T1000 (cell line): Measurements from ENCODE around the gene NPM1.
"Not testable (repeated sequence)": the region's sequence is repeated elsewhere in the genome, so short reads cannot be mapped to it uniquely, and the experiment has no call there.

ENCODE experiments used
- DNase-seq: peaks from one replicate; lab custom pipeline; 2025; ENCODE audit warnings: mixed read lengths; lab: John Stamatoyannopoulos, UW

NPM1 gene

GRCh38 chr5:171413153-171413910 is 25.7 kb downstream of the NPM1 start:
- no peak for DNase-seq

DNA sequence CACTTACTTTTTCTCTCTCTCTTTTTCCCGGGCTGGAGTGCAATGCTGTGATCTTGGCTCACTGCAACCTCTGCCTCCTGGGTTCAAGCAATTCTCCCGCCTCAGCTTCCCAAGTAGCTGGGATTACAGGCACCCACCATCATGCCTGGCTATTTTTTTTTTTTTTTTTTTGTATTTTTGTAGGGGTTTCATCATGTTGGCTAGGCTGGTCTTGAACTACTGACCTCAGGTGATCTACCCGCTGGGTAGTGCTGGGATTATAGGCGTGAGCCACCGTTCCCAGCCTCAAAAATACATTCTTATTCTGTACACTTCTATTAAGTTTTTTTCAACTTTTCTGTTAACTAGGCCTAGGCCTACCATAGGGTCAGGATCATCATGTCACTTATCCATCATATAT is 26.3 kb downstream of the NPM1 start:
- DNase-seq = not testable (repeated sequence)

DNA sequence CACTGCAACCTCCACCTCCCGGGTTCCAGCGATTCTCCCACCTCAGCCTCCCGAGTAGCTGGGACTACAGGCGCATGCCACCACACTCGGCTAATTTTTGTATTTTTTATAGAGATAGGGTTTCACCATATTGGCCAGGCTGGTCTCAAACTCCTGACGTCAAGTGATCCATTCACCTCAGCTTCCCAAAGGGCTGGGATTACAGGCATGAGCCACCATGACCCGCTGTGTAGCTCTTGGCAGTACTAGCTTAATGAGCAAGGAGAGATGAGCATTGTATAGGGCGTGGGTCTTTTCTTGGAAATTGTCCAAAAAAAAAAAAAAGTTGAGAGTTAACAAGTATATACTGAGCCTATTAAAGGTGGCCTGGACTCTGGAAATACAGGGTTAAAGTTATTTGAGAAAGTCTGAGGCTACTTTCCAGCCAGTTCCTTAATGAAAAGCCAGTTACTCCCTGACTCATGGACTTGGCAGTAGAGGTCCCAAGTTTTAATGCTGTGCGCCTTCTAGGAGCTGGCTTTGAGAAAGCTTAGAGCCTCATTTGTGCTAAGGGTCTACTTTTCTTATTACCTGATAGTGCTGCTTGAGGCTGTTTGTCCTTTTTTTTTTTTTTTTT is 27.6 kb downstream of the NPM1 start:
- no peak for DNase-seq

- DNase-seq = no peak
Measured at GRCh38 chr5:171416160-171417049, 28.8 kb downstream of the NPM1 start.

DNA sequence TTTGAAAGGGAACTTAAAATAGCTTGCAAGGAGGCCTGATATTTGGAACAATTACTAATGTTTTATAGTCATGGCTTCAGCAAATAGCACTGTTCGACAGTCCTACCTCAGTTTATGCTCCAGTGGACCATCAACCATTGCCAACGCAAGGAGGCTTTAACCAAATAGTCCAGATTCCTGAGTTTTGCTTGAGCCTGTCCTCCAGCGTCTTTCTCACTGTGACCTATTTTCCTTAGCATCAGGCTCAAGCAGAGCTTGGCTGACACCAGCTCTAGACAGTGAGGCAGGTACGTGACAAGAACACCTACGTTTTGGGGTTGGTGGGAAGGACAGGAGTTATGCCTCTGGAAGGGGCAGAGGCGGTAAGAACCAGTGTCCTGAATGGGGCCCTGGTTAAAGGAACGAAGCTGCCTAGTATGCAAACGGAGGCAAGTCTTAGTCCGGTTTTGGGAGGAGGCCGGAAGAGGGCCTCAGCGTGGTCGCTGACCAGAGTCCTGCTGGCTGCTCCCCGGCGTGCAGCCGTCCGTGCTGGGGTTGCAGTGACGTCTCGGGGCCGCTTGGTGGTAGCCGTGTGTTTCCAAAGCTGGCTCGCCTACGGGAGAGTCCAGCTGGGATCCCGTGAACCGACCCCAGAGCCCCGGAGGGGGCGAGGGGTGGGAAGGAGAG is 30.8 kb downstream of the NPM1 start:
- DNase-seq = peak; percentile 77

- DNase-seq = peak; percentile 68
Measured at GRCh38 chr5:171418982-171419687, 31.5 kb downstream of the NPM1 start, which contains the start of gene FGF18. Gene FGF18 (plus strand): TSS chr5:171419647. CDS start chr5:171420200, 553 bp downstream.

GRCh38 chr5:171419688-171420430 is 32.2 kb downstream of the NPM1 start:
- DNase-seq = no peak

DNA sequence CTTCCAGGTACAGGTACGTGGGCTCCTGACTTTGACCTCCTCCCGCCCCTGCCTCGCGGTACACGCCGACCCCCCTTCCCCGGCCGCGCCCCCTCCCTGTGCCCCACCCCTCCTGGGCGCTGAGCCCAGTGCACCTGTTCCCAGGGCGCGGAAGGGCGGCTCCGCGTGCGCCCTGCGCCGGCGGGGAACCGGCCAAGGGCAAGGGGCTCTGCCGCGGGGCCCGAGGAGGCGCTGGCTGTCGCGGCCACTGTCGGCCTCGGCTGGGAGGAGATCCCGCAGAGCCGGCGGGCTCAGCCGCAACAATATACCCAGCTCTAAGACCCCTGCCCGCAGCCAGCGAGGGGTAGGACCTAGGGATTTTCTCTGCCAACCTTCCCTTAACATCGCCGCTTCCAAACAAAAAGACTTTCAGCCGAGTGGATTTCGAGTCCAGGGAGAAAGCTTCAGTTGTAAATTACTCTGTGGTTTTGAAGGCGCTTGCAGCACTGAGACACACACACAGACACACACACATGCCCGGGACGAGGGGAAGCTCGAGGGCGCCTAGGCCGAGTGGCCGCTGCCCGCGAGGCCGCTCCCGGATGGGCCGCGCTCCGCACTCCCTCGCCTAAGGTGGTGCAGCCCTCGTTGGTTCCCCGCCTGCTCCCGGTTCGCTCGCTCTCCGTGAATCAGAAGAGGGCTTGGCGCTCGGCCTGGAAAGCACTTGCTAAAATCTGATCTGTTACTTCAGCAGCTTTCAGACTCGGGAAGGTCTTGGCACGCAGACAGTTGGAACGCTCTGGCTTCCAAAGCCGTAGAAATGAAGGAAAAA is 33.0 kb downstream of the NPM1 start:
- no peak for DNase-seq

- DNase-seq = no peak
Measured at GRCh38 chr5:171421331-171422262, 33.9 kb downstream of the NPM1 start.

DNA sequence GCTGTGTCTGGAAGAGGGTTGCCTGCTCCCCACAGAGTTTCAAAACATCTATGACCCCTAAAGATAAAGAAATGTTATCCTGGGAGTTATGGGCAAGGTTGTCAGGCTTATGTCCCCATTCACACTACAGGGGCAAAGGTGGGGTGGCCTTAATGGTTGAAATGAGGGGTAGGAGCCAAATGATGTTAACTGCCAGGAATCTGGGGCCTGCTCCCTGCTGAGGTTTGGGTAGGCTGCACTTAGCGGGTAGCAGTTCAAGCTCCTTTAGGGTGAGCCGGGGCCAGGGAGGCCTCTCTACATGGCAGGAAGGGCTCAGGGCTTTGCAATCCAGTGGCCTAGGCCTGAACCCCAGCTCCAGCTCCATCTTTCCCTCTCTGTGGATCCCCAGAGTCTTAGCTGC is 34.8 kb downstream of the NPM1 start:
- DNase-seq = no peak

GRCh38 chr5:171422902-171423663 is 35.4 kb downstream of the NPM1 start:
- DNase-seq = no peak

DNA sequence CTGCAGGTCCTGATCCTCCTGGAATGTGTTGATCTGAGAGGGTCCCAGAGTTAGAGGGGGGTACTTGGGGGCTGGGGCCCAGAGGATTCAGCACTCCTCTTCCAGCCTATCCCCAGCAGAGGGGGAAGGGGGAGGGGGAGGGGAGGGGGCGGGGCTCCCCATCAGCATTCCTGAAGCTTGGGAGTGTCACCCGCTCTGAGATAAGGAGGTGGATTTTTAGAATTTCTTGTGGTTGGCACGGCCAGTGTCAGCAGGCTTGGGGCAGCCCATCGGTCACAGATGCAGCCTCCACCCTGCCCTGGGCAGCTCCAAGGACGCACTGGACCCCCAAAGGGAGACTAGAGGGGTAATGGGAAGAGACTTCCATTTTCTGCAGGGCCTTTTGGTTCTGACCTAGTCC is 37.1 kb downstream of the NPM1 start:
- DNase-seq = no peak

GRCh38 chr5:171425596-171426244 is 38.1 kb downstream of the NPM1 start:
- DNase-seq = no peak

DNA sequence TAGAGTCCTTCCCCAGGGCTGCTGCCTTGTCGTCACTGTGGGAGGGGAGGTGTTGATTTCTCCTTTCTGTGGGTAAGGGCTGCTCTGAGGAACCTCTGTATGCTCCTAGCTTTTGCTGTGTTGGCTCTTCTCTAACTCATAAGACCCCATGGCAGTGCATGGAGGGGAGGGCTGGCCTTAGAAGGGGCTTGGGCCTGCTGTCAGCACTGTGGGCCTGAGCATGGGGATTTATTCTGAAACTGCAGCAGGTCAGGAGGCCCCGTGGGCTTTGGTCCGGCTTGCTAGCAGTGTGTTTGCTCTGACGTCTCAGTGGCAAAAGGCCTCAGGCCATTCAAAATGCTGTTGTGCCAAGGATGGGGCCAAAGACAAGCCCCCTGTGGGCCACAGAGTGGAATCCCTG is 38.6 kb downstream of the NPM1 start:
- DNase-seq = no peak

GRCh38 chr5:171426680-171427079 is 39.0 kb downstream of the NPM1 start:
- DNase-seq = no peak

- DNase-seq = no peak
Measured at GRCh38 chr5:171427318-171428167, 39.9 kb downstream of the NPM1 start.
